ENCODE results near the gene TRIM44.
"Not testable (repeated sequence)": the region's sequence is repeated elsewhere in the genome, so short reads cannot be mapped to it uniquely, and the experiment has no call there.

TRIM44 gene

DNA sequence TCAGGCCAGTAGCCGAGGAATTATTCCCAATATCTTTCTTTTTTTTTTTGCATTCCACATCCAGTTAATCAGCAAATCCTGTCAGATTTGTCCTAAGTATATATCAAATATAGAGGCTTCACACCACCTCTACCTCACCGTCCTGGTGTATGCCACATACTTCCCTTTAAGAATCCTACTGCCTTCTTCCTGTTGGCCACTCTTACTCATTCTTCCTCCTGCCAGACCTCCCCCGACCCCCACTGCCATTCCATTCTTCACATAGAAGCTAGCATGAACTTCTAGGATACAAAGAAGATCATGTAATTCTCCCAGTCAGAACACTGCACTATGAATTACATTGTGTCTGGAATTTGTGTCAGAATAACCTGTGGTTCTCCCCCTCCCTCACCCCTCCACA, 89.5 kb downstream of the TRIM44 start:
- H2AFZ ChIP-seq (ENCODE audit: low read length, unreplicated experiment) = no peak overlapping the region
- H3K27ac ChIP-seq (ENCODE audit: low read depth, low read length) = no peak overlapping the region
- H3K79me2 ChIP-seq (ENCODE audit: control insufficient read depth, insufficient read depth, low read length, unreplicated experiment) = peaks cover 5% of the 10 kb centered on the region
- H3K36me3 ChIP-seq (ENCODE audit: insufficient read depth, low read length) = no peaks in the 10 kb centered on the region
- H3K4me3 ChIP-seq (ENCODE audit: low read depth, low read length) = no peak overlapping the region
- peaks cover 6% of the 10 kb centered on the region for H3K4me1 ChIP-seq (ENCODE audit: control insufficient read depth, insufficient read depth, low read length, unreplicated experiment)
- no peaks in the 10 kb centered on the region for H3K27me3 ChIP-seq (ENCODE audit: insufficient read depth, low read length)

DNA sequence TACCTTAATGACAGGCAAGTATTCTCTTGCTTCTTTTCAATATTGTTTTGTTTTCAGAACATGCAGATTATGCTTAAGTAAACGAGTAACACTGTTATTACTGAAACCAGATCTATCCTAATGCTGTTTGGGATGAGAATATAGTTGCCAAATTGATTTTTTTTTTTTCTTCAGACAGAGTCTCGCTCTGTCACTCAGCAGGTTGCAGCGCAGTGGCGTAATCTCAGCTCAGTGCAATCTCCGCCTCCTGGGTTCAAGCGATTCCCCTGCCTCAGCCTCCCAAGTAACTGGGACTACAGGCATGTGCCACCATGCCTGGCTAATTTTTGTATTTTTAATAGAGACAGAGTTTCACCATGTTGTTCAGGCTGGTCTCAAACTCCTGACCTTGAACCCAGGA, 91.0 kb downstream of the TRIM44 start:
- H3K27ac ChIP-seq (ENCODE audit: low read depth, low read length); H3K4me1 ChIP-seq (ENCODE audit: control insufficient read depth, insufficient read depth, low read length, unreplicated experiment); H3K4me3 ChIP-seq (ENCODE audit: low read depth, low read length); H3K36me3 ChIP-seq (ENCODE audit: insufficient read depth, low read length); H2AFZ ChIP-seq (ENCODE audit: low read length, unreplicated experiment); H3K27me3 ChIP-seq (ENCODE audit: insufficient read depth, low read length); H3K79me2 ChIP-seq (ENCODE audit: control insufficient read depth, insufficient read depth, low read length, unreplicated experiment): not testable (repeated sequence)

DNA sequence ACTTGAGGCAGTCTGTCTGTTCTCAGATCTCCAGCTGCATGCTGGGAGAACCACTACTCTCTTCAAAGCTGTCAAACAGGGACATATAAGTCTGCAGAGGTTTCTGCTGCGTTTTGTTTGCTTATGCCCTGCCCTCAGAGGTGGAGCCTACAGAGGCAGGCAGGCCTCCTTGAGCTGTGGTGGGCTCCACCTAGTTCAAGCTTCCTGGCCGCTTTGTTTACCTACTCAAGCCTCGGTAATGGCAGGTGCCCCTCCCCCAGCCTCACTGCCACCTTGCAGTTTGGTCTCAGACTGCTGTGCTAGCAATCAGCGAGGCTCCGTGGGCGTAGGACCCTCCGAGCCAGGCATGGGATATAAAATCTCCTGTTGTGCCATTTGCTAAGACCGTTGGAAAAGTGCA, 97.4 kb downstream of the TRIM44 start:
- not testable (repeated sequence) for H2AFZ ChIP-seq (ENCODE audit: low read length, unreplicated experiment); H3K27me3 ChIP-seq (ENCODE audit: insufficient read depth, low read length); H3K27ac ChIP-seq (ENCODE audit: low read depth, low read length); H3K4me1 ChIP-seq (ENCODE audit: control insufficient read depth, insufficient read depth, low read length, unreplicated experiment); H3K36me3 ChIP-seq (ENCODE audit: insufficient read depth, low read length); H3K4me3 ChIP-seq (ENCODE audit: low read depth, low read length)
- H3K79me2 ChIP-seq (ENCODE audit: control insufficient read depth, insufficient read depth, low read length, unreplicated experiment) = peaks cover 17% of the 10 kb centered on the region

DNA sequence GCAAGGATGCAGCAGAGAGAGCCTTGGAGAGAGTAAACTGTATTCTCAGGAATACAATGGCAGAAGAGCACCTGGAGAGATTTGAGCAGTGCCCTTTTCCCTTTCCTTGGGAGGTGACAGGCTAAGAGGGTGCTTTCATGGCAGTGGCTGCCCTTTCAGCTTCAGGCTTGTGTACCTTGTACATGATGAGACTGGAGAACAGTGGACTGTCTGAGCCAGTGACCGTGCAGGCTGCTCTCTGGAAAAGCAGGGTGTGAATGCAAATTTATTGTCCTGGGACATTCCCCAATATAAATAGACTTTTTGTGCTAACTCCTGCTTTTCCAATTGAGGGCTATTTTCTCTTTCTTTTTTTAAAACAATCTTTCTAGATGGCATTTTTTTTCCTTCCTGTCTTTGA, 99.3 kb downstream of the TRIM44 start:
- Histone ChIP-seq H3K27ac (ENCODE audit: low read depth, low read length) (no peak overlapping the region), H3K36me3 (ENCODE audit: insufficient read depth, low read length) (no peaks in the 10 kb centered on the region), H3K27me3 (ENCODE audit: insufficient read depth, low read length) (no peaks in the 10 kb centered on the region), H2AFZ (ENCODE audit: low read length, unreplicated experiment) (no peak overlapping the region), H3K4me3 (ENCODE audit: low read depth, low read length) (no peak overlapping the region), H3K79me2 (ENCODE audit: control insufficient read depth, insufficient read depth, low read length, unreplicated experiment) (peaks cover 21% of the 10 kb centered on the region), H3K4me1 (ENCODE audit: control insufficient read depth, insufficient read depth, low read length, unreplicated experiment) (no peaks in the 10 kb centered on the region)

DNA sequence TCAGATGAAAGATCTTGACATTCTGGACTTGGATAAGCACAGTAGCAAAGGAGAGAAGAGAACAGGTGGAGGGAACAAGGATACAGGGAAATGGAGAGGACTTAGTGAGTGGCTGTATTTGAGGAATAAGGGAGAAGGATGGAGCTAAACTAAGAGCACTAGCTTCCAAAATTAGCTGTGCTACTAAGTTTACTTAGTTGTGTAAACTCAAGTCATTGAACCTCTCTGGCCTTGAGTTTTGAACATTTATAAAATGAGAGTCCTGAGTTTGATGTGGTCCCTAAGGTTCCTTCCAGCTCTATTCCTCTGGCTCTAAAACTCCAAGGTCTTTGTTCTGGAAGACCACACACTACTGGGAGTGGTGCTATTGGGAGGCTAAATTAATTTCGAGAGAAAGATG, 100.7 kb downstream of the TRIM44 start:
- H3K36me3 ChIP-seq (ENCODE audit: insufficient read depth, low read length) = no peaks in the 10 kb centered on the region
- no peaks in the 10 kb centered on the region for H3K4me1 ChIP-seq (ENCODE audit: control insufficient read depth, insufficient read depth, low read length, unreplicated experiment)
- no peak overlapping the region for H3K27ac ChIP-seq (ENCODE audit: low read depth, low read length)
- H3K27me3 ChIP-seq (ENCODE audit: insufficient read depth, low read length) = no peaks in the 10 kb centered on the region
- H3K4me3 ChIP-seq (ENCODE audit: low read depth, low read length) = no peak overlapping the region
- no peak overlapping the region for H2AFZ ChIP-seq (ENCODE audit: low read length, unreplicated experiment)
- peaks cover 25% of the 10 kb centered on the region for H3K79me2 ChIP-seq (ENCODE audit: control insufficient read depth, insufficient read depth, low read length, unreplicated experiment)

DNA sequence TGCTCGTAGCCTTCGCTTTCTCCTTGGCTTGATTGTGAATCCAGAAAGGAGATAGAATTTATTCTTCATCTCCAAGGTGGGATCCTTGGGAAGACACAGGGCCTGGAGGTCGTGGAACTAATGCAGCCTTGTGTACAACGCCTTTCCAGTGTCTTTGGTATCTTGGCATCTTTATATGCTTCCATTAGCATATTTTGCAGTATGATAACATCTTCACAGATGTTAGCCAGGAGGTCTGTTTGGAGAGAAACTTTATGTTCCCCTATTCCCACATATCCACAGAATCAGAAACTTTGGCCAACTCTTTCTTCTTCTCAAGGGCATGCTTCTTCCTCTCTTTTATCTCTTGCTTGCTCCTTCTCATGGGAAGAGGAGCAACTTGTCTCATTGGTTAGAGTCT, 101.2 kb downstream of the TRIM44 start:
- no peak overlapping the region for H3K4me3 ChIP-seq (ENCODE audit: low read depth, low read length)
- no peaks in the 10 kb centered on the region for H3K36me3 ChIP-seq (ENCODE audit: insufficient read depth, low read length)
- no peak overlapping the region for H2AFZ ChIP-seq (ENCODE audit: low read length, unreplicated experiment)
- H3K4me1 ChIP-seq (ENCODE audit: control insufficient read depth, insufficient read depth, low read length, unreplicated experiment) = no peaks in the 10 kb centered on the region
- H3K79me2 ChIP-seq (ENCODE audit: control insufficient read depth, insufficient read depth, low read length, unreplicated experiment) = peaks cover 25% of the 10 kb centered on the region
- H3K27ac ChIP-seq (ENCODE audit: low read depth, low read length) = no peak overlapping the region
- no peaks in the 10 kb centered on the region for H3K27me3 ChIP-seq (ENCODE audit: insufficient read depth, low read length)

DNA sequence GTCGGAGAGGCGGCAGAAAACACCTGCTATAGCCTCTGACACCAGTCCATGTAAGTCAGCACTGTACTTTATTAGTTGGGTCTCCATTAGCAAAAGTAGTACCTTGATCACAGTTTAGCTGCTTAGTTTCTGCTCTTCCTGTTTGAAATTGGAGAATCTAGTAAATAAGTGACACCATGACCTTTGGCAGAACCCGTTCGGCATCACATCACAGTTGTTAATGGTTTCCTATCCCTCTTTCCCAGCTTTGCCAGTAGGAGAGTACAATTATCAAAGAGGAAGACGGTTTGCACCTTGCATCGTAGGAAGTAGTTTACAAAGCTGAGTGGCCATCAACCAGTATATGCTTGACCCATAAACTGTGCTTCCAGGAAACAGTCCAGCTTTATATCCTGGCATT, 101.8 kb downstream of the TRIM44 start:
- peaks cover 27% of the 10 kb centered on the region for H3K79me2 ChIP-seq (ENCODE audit: control insufficient read depth, insufficient read depth, low read length, unreplicated experiment)
- H3K27ac ChIP-seq (ENCODE audit: low read depth, low read length) = no peak overlapping the region
- no peak overlapping the region for H3K4me3 ChIP-seq (ENCODE audit: low read depth, low read length)
- H3K4me1 ChIP-seq (ENCODE audit: control insufficient read depth, insufficient read depth, low read length, unreplicated experiment) = no peaks in the 10 kb centered on the region
- no peaks in the 10 kb centered on the region for H3K27me3 ChIP-seq (ENCODE audit: insufficient read depth, low read length)
- H3K36me3 ChIP-seq (ENCODE audit: insufficient read depth, low read length) = no peaks in the 10 kb centered on the region
- H2AFZ ChIP-seq (ENCODE audit: low read length, unreplicated experiment) = no peak overlapping the region

DNA sequence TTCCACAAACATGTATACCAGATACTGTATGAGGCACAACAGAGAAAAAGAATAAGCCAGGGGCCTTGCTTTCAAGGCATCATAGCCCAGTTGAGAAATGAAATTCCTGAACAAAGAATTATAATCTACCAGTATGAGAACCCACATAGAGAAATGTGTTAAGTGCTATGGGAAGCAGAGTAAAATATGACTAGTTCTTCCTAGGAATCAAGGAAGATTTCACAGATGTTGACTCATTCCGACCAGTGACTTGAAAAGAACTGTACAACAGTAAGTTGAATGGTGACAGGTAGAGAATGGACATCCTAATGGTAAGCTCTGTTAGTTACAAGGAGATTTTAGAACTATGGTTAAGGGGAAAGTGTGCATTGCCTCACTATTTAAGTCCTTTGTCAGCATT, 102.6 kb downstream of the TRIM44 start:
- Histone ChIP-seq H3K27me3 (ENCODE audit: insufficient read depth, low read length) (no peaks in the 10 kb centered on the region), H3K79me2 (ENCODE audit: control insufficient read depth, insufficient read depth, low read length, unreplicated experiment) (peaks cover 31% of the 10 kb centered on the region), H3K36me3 (ENCODE audit: insufficient read depth, low read length) (no peaks in the 10 kb centered on the region), H3K27ac (ENCODE audit: low read depth, low read length) (no peak overlapping the region), H3K4me3 (ENCODE audit: low read depth, low read length) (no peak overlapping the region), H2AFZ (ENCODE audit: low read length, unreplicated experiment) (no peak overlapping the region), H3K4me1 (ENCODE audit: control insufficient read depth, insufficient read depth, low read length, unreplicated experiment) (no peaks in the 10 kb centered on the region)

DNA sequence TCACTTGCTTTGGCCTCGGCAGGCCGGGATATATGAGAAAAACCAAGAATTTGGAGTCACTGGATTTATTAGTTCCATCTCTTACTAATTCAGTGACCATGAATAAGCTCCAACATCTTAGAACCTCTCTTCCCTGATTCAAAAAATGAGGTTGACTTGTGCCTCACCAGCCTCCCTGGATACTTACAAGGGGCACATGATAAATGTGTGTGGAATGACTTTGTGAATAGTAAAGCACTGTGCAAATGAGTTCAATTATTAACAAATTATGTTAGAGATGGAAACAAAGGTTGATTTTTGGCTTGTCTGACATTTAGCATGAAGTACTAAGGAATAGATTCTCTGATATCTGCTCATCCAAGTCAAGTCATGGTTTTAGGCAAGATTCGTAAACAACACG, 104.1 kb downstream of the TRIM44 start:
- Histone ChIP-seq H3K36me3 (ENCODE audit: insufficient read depth, low read length) (no peaks in the 10 kb centered on the region), H3K4me1 (ENCODE audit: control insufficient read depth, insufficient read depth, low read length, unreplicated experiment) (no peaks in the 10 kb centered on the region), H3K4me3 (ENCODE audit: low read depth, low read length) (no peak overlapping the region), H2AFZ (ENCODE audit: low read length, unreplicated experiment) (no peak overlapping the region), H3K27ac (ENCODE audit: low read depth, low read length) (no peak overlapping the region), H3K27me3 (ENCODE audit: insufficient read depth, low read length) (no peaks in the 10 kb centered on the region), H3K79me2 (ENCODE audit: control insufficient read depth, insufficient read depth, low read length, unreplicated experiment) (peaks cover 38% of the 10 kb centered on the region)

DNA sequence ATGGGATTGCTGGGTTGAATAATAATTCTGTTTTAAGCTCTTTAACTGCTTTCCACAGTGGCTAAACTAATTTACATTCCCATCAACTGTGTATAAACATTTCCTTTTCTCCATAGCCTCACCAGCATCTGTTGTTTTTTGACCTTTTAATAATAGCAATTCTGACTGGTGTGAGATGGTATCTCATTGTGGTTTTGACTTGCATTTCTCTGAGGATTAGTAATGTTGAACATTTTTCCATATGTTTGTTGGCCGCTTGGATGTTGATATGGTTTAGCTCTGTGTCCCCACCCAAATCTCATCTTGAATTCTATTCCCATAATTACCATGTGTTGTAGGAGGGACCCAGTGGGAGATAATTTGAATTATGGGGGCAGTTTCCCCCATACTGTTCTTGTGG, 107.8 kb downstream of the TRIM44 start:
- H3K27me3 ChIP-seq (ENCODE audit: insufficient read depth, low read length); H3K27ac ChIP-seq (ENCODE audit: low read depth, low read length); H3K36me3 ChIP-seq (ENCODE audit: insufficient read depth, low read length); H2AFZ ChIP-seq (ENCODE audit: low read length, unreplicated experiment); H3K4me1 ChIP-seq (ENCODE audit: control insufficient read depth, insufficient read depth, low read length, unreplicated experiment); H3K4me3 ChIP-seq (ENCODE audit: low read depth, low read length): not testable (repeated sequence)
- peaks cover 34% of the 10 kb centered on the region for H3K79me2 ChIP-seq (ENCODE audit: control insufficient read depth, insufficient read depth, low read length, unreplicated experiment)

DNA sequence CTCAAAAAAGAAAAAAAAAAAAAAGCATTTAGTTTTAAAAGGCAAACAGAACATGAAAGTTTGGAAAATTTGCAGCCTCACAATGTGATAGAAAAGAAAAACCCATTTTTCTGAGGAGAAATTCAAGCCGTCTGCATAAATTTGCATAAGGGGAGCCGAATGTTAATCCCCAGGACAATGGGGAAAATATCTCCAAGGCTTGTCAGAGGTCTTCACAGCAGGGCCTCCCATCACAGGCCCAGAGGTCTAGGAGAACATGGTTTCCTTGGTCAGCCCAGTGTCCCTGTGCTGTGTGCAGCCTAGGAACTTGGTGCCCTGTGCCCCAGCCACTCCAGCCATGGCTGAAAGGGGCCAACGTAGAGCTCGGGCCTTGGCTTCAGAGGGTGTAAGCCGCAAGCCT, 109.1 kb downstream of the TRIM44 start:
- Histone ChIP-seq H3K79me2 (ENCODE audit: control insufficient read depth, insufficient read depth, low read length, unreplicated experiment) (peaks cover 40% of the 10 kb centered on the region), H3K4me1 (ENCODE audit: control insufficient read depth, insufficient read depth, low read length, unreplicated experiment) (no peaks in the 10 kb centered on the region), H3K4me3 (ENCODE audit: low read depth, low read length) (no peak overlapping the region), H3K27ac (ENCODE audit: low read depth, low read length) (no peak overlapping the region), H3K27me3 (ENCODE audit: insufficient read depth, low read length) (no peaks in the 10 kb centered on the region), H2AFZ (ENCODE audit: low read length, unreplicated experiment) (no peak overlapping the region), H3K36me3 (ENCODE audit: insufficient read depth, low read length) (no peaks in the 10 kb centered on the region)

DNA sequence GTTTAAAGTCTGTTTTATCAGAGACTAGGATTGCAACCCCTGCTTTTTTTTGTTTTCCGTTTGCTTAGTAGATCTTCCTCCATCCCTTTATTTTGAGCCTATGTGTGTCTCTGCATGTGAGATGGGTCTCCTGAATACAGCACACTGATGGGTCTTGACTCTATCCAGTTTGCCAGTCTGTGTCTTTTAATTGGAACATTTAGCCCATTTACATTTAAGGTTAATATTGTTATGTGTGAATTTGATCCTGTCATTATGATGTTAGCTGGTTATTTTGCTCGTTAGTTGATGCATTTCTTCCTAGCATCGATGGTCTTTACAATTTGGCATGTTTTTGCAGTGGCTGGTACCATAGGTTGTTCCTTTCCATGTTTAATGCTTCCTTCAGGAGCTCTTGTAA, 114.7 kb downstream of the TRIM44 start:
- peaks cover 35% of the 10 kb centered on the region for H3K79me2 ChIP-seq (ENCODE audit: control insufficient read depth, insufficient read depth, low read length, unreplicated experiment)
- not testable (repeated sequence) for H3K36me3 ChIP-seq (ENCODE audit: insufficient read depth, low read length); H3K27me3 ChIP-seq (ENCODE audit: insufficient read depth, low read length)

More for the DNA sequence above, 114.7 kb downstream of the TRIM44 start:
- H3K4me3 ChIP-seq (ENCODE audit: low read depth, low read length); H3K27ac ChIP-seq (ENCODE audit: low read depth, low read length); H2AFZ ChIP-seq (ENCODE audit: low read length, unreplicated experiment): not testable (repeated sequence)
- peaks cover 10% of the 10 kb centered on the region for H3K4me1 ChIP-seq (ENCODE audit: control insufficient read depth, insufficient read depth, low read length, unreplicated experiment)

All from ACC112 (cell line).